OCI-LY1 (cell line): ENCODE results near the gene AHDC1.

ENCODE experiments used
- H2AFZ ChIP-seq: fragments of 200-600 bp; sonication (generic), shearing (Covaris generic); 2 replicates; pipeline ENCODE4 v1.6.0; 2014; ENCODE audit warnings: antibody characterized with exemption, mild to moderate bottlenecking, low read length
- H3F3A ChIP-seq: fragments of 200-600 bp; sonication (generic), shearing (Covaris generic); 2 replicates; pipeline ENCODE4 v1.6.0; 2014; ENCODE audit warnings: mild to moderate bottlenecking, antibody characterized with exemption, low read length, moderate library complexity; ENCODE audit not compliant: insufficient read depth
- H3K27ac ChIP-seq: fragments of 200-600 bp; sonication (generic); 2 replicates; pipeline ENCODE4 v1.5.1; 2014; ENCODE audit warnings: low read length, mixed run types, mild to moderate bottlenecking, low read depth; ENCODE audit not compliant: poor library complexity, severe bottlenecking
- H3K27me3 ChIP-seq: fragments of 200-600 bp; sonication (generic); 2 replicates; pipeline ENCODE4 v1.6.0; 2014; ENCODE audit warnings: antibody characterized with exemption, mild to moderate bottlenecking, low read length, moderate library complexity; ENCODE audit not compliant: insufficient read depth
- H3K36me3 ChIP-seq: fragments of 200-600 bp; sonication (generic); 2 replicates; pipeline ENCODE4 v1.6.1; 2014; ENCODE audit warnings: mild to moderate bottlenecking, antibody characterized with exemption, low read length, moderate library complexity, mixed read lengths; ENCODE audit not compliant: insufficient read depth
- H3K4me1 ChIP-seq: fragments of 200-600 bp; sonication (generic); 2 replicates; pipeline ENCODE4 v1.5.1; 2014; ENCODE audit warnings: mild to moderate bottlenecking, low read length, moderate library complexity; ENCODE audit not compliant: insufficient read depth, severe bottlenecking
- H3K4me2 ChIP-seq: fragments of 200-600 bp; sonication (generic), shearing (Covaris generic); 2 replicates; pipeline ENCODE4 v1.6.1; 2014; ENCODE audit warnings: low read length
- H3K4me3 ChIP-seq: fragments of 200-600 bp; sonication (generic); 2 replicates; pipeline ENCODE4 v1.5.1; 2014; ENCODE audit warnings: low read length, low read depth, mild to moderate bottlenecking, mixed read lengths; ENCODE audit not compliant: poor library complexity, severe bottlenecking
- H3K79me2 ChIP-seq: fragments of 200-600 bp; shearing (Covaris generic); 2 replicates; pipeline ENCODE4 v1.6.1; 2016; ENCODE audit warnings: mixed run types, low read length, mixed read lengths; ENCODE audit not compliant: insufficient read depth
- H3K9ac ChIP-seq: fragments of 200-600 bp; sonication (generic), shearing (Covaris generic); 2 replicates; pipeline ENCODE4 v1.6.1; 2014; ENCODE audit warnings: mild to moderate bottlenecking, low read length, mixed read lengths
- H3K9me2 ChIP-seq: fragments of 200-600 bp; sonication (generic), shearing (Covaris generic); 2 replicates; pipeline ENCODE4 v1.6.1; 2014; ENCODE audit warnings: low read depth, mild to moderate bottlenecking, low read length, mixed read lengths
- H3K9me3 ChIP-seq: fragments of 200-600 bp; shearing (Covaris generic); 2 replicates; pipeline ENCODE4 v1.6.1; 2014; ENCODE audit warnings: low read length, mixed read lengths
- H4K20me1 ChIP-seq: fragments of 200-600 bp; sonication (generic), shearing (Covaris generic); 2 replicates; pipeline ENCODE4 v1.6.0; 2016; ENCODE audit warnings: mild to moderate bottlenecking, low read length; ENCODE audit not compliant: insufficient read depth
- EZH2 ChIP-seq: fragments of 200-600 bp; sonication (generic), shearing (Covaris generic); IDR thresholded peaks from 2 replicates; pipeline ENCODE4 v1.8.0; 2017; ENCODE audit warnings: borderline replicate concordance, mixed run types, mild to moderate bottlenecking, antibody characterized with exemption, low read length, moderate library complexity, mixed read lengths
- TF ChIP-seq, protein P1 (sequence below): fragments of 200-600 bp; sonication (generic), shearing (Covaris generic); IDR thresholded peaks from 2 replicates; pipeline ENCODE4 v1.5.1; 2017; ENCODE audit warnings: mild to moderate bottlenecking, antibody characterized with exemption, low read length, moderate library complexity, mixed read lengths

AHDC1 gene

GRCh38 chr1:27526569-27527222, 77.2 kb downstream of the AHDC1 start:
- H3K4me1 ChIP-seq, result peaks cover 80% of the 10 kb centered on the region
- H3K9me3 ChIP-seq, result no peaks in the 10 kb centered on the region
- no peaks in the 10 kb centered on the region for H3K79me2 ChIP-seq
- peak overlapping the region; percentile 99 for H3K27ac ChIP-seq
- no peaks in the 10 kb centered on the region for H3K27me3 ChIP-seq
- no peaks in the 10 kb centered on the region for H3K9me2 ChIP-seq
- H3F3A ChIP-seq, result peaks cover 9% of the 10 kb centered on the region; the same call in 1 of the 2 replicates
- peak overlapping the region; percentile 78 for H3K9ac ChIP-seq
- H2AFZ ChIP-seq, result no peak overlapping the region
- H3K4me3 ChIP-seq, result peak overlapping the region; percentile 55
- no peaks in the 10 kb centered on the region for H4K20me1 ChIP-seq
- peak overlapping the region; percentile 77 for H3K4me2 ChIP-seq
- TF ChIP-seq, protein P1, sequence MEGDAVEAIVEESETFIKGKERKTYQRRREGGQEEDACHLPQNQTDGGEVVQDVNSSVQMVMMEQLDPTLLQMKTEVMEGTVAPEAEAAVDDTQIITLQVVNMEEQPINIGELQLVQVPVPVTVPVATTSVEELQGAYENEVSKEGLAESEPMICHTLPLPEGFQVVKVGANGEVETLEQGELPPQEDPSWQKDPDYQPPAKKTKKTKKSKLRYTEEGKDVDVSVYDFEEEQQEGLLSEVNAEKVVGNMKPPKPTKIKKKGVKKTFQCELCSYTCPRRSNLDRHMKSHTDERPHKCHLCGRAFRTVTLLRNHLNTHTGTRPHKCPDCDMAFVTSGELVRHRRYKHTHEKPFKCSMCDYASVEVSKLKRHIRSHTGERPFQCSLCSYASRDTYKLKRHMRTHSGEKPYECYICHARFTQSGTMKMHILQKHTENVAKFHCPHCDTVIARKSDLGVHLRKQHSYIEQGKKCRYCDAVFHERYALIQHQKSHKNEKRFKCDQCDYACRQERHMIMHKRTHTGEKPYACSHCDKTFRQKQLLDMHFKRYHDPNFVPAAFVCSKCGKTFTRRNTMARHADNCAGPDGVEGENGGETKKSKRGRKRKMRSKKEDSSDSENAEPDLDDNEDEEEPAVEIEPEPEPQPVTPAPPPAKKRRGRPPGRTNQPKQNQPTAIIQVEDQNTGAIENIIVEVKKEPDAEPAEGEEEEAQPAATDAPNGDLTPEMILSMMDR, result no peak
- no peak for TF ChIP-seq EZH2
- H3K36me3 ChIP-seq, result no peaks in the 10 kb centered on the region

DNA sequence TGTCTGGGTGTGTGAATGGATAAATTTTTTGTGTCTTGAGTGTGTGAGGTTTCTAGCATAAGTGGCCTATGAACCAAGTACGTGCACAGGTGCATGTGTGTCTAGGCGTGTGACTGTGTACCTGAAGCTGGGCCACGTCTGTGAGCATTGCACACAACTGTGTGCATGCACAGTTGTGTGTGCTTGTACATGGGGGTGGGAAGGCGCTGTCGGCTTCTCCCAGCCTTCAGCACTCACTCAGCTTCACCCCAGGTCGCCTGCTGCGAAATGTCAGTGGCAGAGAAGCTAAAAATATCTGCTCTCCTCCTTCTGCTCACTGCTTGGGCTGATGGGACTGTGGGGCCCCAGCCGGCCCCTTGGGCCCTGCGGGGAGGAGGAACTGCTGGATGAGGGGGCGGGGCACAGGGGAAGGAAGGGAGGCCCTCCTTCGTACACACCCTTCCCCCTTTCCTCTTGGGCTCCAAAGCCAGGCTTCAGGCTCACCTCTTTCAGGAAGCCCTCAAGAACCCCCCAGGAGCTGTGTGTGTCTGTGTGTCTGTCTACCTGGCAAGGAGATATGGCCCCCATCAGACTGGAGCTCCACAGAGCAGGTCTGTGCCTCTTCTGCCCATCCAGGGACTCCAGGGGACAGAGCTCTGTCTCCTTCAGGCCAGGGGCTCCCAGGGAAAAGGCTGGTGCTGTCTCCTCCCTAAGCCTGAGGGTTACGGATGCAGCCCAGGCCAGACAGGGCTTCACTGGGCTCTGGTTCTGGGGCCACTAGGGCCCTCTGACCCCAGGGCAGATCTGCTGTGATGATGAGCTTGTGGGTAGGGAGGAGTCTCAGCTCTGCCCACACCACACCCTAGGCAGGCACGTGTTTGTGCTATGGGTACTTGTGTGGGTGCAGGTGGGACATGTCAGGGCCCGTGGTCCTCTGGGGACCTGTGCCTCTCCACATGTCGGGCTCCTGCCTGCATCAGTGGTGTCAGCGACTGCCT, 78.4 kb downstream of the AHDC1 start:
- Histone ChIP-seq H4K20me1 (no peaks in the 10 kb centered on the region), H3K27ac (peak overlapping the region; percentile 99), H3K4me3 (peak overlapping the region; percentile 55), H3K4me2 (peak overlapping the region; percentile 77), H2AFZ (no peak overlapping the region), H3K27me3 (no peaks in the 10 kb centered on the region), H3K9me2 (no peaks in the 10 kb centered on the region), H3K4me1 (peaks cover 88% of the 10 kb centered on the region), H3K36me3 (no peaks in the 10 kb centered on the region), H3F3A (peaks cover 9% of the 10 kb centered on the region; the same call in 1 of the 2 replicates), H3K9ac (peak overlapping the region; percentile 78), H3K79me2 (no peaks in the 10 kb centered on the region), H3K9me3 (no peaks in the 10 kb centered on the region)
- no peak for TF ChIP-seq EZH2
- TF ChIP-seq, protein P1, result no peak

DNA sequence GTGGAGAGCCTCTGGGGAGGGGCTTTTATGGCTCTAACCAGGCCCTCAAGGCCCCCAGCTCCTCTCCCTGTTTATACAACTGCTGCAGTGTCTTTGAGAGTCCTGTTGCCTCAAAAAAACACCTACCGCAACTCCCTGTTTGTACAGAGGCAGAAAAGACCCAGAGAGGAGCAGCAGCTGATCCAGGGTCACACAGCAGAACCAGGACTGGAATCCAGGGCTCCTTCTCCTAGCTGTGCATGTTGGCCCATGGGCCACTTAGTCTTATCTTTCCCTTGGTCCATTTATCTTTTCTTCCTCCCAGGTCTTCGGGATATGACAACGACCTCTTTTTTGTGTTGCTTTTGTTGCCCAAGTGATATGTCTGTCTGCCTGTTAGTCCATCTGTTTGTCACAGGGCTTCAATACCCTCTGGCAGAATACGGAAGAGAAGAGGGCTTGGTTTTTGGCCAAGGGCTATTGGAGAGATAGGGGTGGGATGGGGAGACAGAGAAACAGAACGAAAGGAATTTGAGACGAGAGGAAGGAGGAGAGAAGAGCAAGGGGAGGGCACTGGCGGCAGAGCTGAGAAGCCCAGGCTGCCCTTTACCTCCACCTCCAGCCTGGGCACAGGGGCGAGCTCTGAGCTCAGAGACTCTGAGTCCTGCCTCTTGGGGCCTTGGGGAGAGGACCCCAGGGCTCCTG, 80.5 kb downstream of the AHDC1 start:
- no peaks in the 10 kb centered on the region for H3K79me2 ChIP-seq
- no peaks in the 10 kb centered on the region for H3K9me3 ChIP-seq
- H3K27ac ChIP-seq, result peak overlapping the region; percentile 99
- no peak overlapping the region for H3K4me3 ChIP-seq
- peak overlapping the region; percentile 16; the same call in 1 of the 2 replicates for H3K4me2 ChIP-seq
- no peaks in the 10 kb centered on the region for H4K20me1 ChIP-seq
- H3K27me3 ChIP-seq, result no peaks in the 10 kb centered on the region
- H3K9me2 ChIP-seq, result no peaks in the 10 kb centered on the region
- no peak overlapping the region for H2AFZ ChIP-seq
- H3F3A ChIP-seq, result no peaks in the 10 kb centered on the region
- H3K4me1 ChIP-seq, result peaks cover 77% of the 10 kb centered on the region
- no peaks in the 10 kb centered on the region for H3K36me3 ChIP-seq
- no peak for TF ChIP-seq EZH2
- TF ChIP-seq, protein P1, result no peak
- peak overlapping the region; percentile 43; the same call in 1 of the 2 replicates for H3K9ac ChIP-seq
